Mesenchymal stem cell (in vitro differentiated cells and primary cell): ENCODE data around the gene GK.

Experiments used
- DNase-seq: peaks from one replicate; pipeline ENCODE4 v3.0.0-alpha.2; 2013
- H2AFZ ChIP-seq: one replicate; pipeline ENCODE4 v1.6.1; 2013; ENCODE audit warnings: low read depth, mild to moderate bottlenecking, control low read depth, inconsistent platforms, low read length, moderate library complexity
- H2AK5ac ChIP-seq: 2 replicates; pipeline ENCODE4 v1.6.1; 2013; ENCODE audit warnings: low read length, moderate library complexity, mild to moderate bottlenecking, inconsistent platforms; ENCODE audit not compliant: severe bottlenecking
- H2BK120ac ChIP-seq: one replicate; pipeline ENCODE4 v1.6.1; 2013; ENCODE audit warnings: low read depth, mild to moderate bottlenecking, inconsistent platforms, low read length, moderate library complexity
- H2BK12ac ChIP-seq, 2 experiments: one replicate each; pipeline ENCODE4 v1.6.1; 2013; ENCODE audit warnings: inconsistent platforms in 2 of 2, low read length in 2 of 2, mild to moderate bottlenecking in 2 of 2, moderate library complexity in 2 of 2, control low read depth in 1 of 2
- H2BK15ac ChIP-seq: one replicate; pipeline ENCODE4 v1.6.1; 2013; ENCODE audit warnings: mild to moderate bottlenecking, low read depth, inconsistent platforms; ENCODE audit not compliant: poor library complexity, severe bottlenecking
- H2BK5ac ChIP-seq: 2 replicates; pipeline ENCODE4 v1.6.1; 2013; ENCODE audit warnings: low read depth, mild to moderate bottlenecking, low read length, control low read depth, inconsistent platforms; ENCODE audit not compliant: poor library complexity, severe bottlenecking
- H3K14ac ChIP-seq, 2 experiments: one replicate each; pipeline ENCODE4 v1.6.1; 2013; ENCODE audit warnings: inconsistent platforms in 2 of 2, low read length in 2 of 2, control low read depth in 1 of 2, mild to moderate bottlenecking in 1 of 2, moderate library complexity in 1 of 2
- H3K18ac ChIP-seq, 2 experiments: one replicate each; pipeline ENCODE4 v1.6.1; 2013; ENCODE audit warnings: inconsistent platforms in 2 of 2, low read length in 2 of 2, control low read depth in 1 of 2, low read depth in 1 of 2, mild to moderate bottlenecking in 1 of 2
- H3K23ac ChIP-seq, 2 experiments: one replicate each; pipeline ENCODE4 v1.6.1; 2013; ENCODE audit warnings: inconsistent platforms in 2 of 2, low read length in 2 of 2, mild to moderate bottlenecking in 2 of 2, moderate library complexity in 2 of 2, control low read depth in 1 of 2
- H3K27ac ChIP-seq: 2 replicates; pipeline ENCODE4 v1.5.1; 2013; ENCODE audit warnings: mild to moderate bottlenecking, moderate library complexity, low read length, control low read depth, inconsistent platforms; ENCODE audit not compliant: poor library complexity, severe bottlenecking
- H3K27me3 ChIP-seq, 2 experiments: 2 replicates each; pipeline versions ENCODE4 v1.6.1 to v1.7.0; 2013; ENCODE audit warnings: low read length in 2 of 2, mild to moderate bottlenecking in 2 of 2, moderate library complexity in 2 of 2, control low read depth in 1 of 2, inconsistent platforms in 1 of 2; ENCODE audit not compliant: control insufficient read depth in 1 of 2, insufficient read depth in 1 of 2
- H3K36me3 ChIP-seq, 2 experiments: 2 replicates each; pipeline versions ENCODE4 v1.6.1 to v1.7.0; 2013; ENCODE audit warnings: low read length in 2 of 2, control low read depth in 1 of 2, inconsistent platforms in 1 of 2, low read depth in 1 of 2, mild to moderate bottlenecking in 1 of 2; ENCODE audit not compliant: insufficient read depth in 2 of 2, control insufficient read depth in 1 of 2
- H3K4ac ChIP-seq, 2 experiments: one replicate each; pipeline ENCODE4 v1.6.1; 2013; ENCODE audit warnings: inconsistent platforms in 2 of 2, low read length in 2 of 2, mild to moderate bottlenecking in 2 of 2, moderate library complexity in 2 of 2, control low read depth in 1 of 2, low read depth in 1 of 2
- H3K4me1 ChIP-seq: 2 replicates; pipeline ENCODE4 v1.6.1; 2013; ENCODE audit warnings: low read depth, low read length, control low read depth; ENCODE audit not compliant: control insufficient read depth, insufficient read depth
- H3K4me2 ChIP-seq: 2 replicates; pipeline ENCODE4 v1.6.1; 2013; ENCODE audit warnings: low read length, mild to moderate bottlenecking, inconsistent platforms; ENCODE audit not compliant: poor library complexity, severe bottlenecking
- H3K4me3 ChIP-seq, 2 experiments: 2 replicates each; pipeline versions ENCODE4 v1.5.1 to v1.7.0; 2013; ENCODE audit warnings: low read length in 2 of 2, mild to moderate bottlenecking in 2 of 2, control low read depth in 1 of 2, low read depth in 1 of 2; ENCODE audit not compliant: insufficient read depth in 1 of 2
- H3K79me1 ChIP-seq: replicated peaks from 2 replicates; pipeline ENCODE4 v1.6.1; 2013; ENCODE audit warnings: mild to moderate bottlenecking, control low read depth, low read length, inconsistent platforms; ENCODE audit not compliant: poor library complexity, severe bottlenecking
- H3K9ac ChIP-seq: 2 replicates; pipeline ENCODE4 v1.7.0; 2013; ENCODE audit warnings: mild to moderate bottlenecking, low read length, moderate library complexity
- H3K9me3 ChIP-seq: 2 replicates; pipeline ENCODE4 v1.7.0; 2013; ENCODE audit warnings: mild to moderate bottlenecking, low read length; ENCODE audit not compliant: control insufficient read depth
- H4K8ac ChIP-seq: one replicate; pipeline ENCODE4 v1.6.1; 2013; ENCODE audit warnings: inconsistent platforms, mild to moderate bottlenecking, low read length, moderate library complexity
- H4K91ac ChIP-seq: one replicate; pipeline ENCODE4 v1.6.1; 2013; ENCODE audit warnings: mild to moderate bottlenecking, low read length, inconsistent platforms
- WGBS: methylation state at CpG from one replicate; pipeline ENCODE4 v1.1.7; 2013; ENCODE audit warnings: mixed read lengths; 5-methylcytosine and 5-hydroxymethylcytosine counted together

The GK gene

DNA sequence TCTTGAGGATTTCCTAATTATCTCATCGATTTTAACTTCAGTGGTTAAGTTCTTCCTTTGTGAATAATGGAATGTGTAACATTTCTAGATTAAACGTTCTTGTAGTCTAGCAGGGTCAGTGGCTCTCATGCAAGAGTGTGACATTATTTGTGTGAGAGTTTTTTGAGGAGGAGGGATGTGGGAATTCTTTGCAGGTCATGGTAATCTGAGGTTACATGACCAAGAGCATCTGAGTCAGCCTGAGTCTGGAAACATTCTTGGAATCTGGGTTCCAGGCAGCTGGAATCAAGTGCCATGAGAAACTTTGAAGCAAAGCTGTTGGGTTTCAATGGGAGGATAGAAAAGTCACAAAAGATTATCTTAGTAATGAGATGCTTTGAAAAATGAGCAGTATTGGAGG is 49.5 kb downstream of the GK start:
- Histone ChIP-seq H3K23ac (no peak overlapping the region), H2AFZ (no peak overlapping the region), H3K14ac (no peak overlapping the region), H4K8ac (no peak overlapping the region), H3K4ac (no peak overlapping the region), H3K18ac (no peak overlapping the region), H3K36me3 (peaks cover 0 to 22% of the 10 kb centered on the region in 2 experiments), H3K79me1 (no peaks in the 10 kb centered on the region), H2BK5ac (no peak overlapping the region), H3K27ac (no peak overlapping the region), H2AK5ac (no peak overlapping the region), H4K91ac (no peak overlapping the region), H3K4me2 (no peak overlapping the region), H3K4me3 (no peak overlapping the region), H3K9me3 (no peaks in the 10 kb centered on the region), H2BK120ac (no peak overlapping the region), H3K27me3 (no peaks in the 10 kb centered on the region), H2BK15ac (no peak overlapping the region), H3K9ac (no peak overlapping the region), H2BK12ac (no peak overlapping the region), H3K4me1 (no peaks in the 10 kb centered on the region)
- DNase-seq, result peak; percentile 84
- WGBS, result 29% methylated on average over 2 of the region's 2 CpGs

GRCh38 chrX:30706216-30706775 is 53.1 kb downstream of the GK start:
- Histone ChIP-seq H3K4me2 (no peak overlapping the region), H3K4me3 (no peak overlapping the region), H2AK5ac (no peak overlapping the region), H3K18ac (no peak overlapping the region), H3K36me3 (peaks cover 0 to 30% of the 10 kb centered on the region in 2 experiments), H3K9ac (no peak overlapping the region), H2BK15ac (no peak overlapping the region), H3K27me3 (no peaks in the 10 kb centered on the region), H3K4ac (no peak overlapping the region), H3K4me1 (no peaks in the 10 kb centered on the region), H3K27ac (no peak overlapping the region), H3K9me3 (no peaks in the 10 kb centered on the region), H3K79me1 (no peaks in the 10 kb centered on the region), H3K14ac (no peak overlapping the region), H4K91ac (no peak overlapping the region), H2AFZ (no peak overlapping the region), H4K8ac (no peak overlapping the region), H2BK120ac (no peak overlapping the region), H2BK5ac (no peak overlapping the region), H2BK12ac (no peak overlapping the region), H3K23ac (no peak overlapping the region)
- WGBS, result 97% methylated on average over 2 of the region's 3 CpGs
- DNase-seq, result no peak

DNA sequence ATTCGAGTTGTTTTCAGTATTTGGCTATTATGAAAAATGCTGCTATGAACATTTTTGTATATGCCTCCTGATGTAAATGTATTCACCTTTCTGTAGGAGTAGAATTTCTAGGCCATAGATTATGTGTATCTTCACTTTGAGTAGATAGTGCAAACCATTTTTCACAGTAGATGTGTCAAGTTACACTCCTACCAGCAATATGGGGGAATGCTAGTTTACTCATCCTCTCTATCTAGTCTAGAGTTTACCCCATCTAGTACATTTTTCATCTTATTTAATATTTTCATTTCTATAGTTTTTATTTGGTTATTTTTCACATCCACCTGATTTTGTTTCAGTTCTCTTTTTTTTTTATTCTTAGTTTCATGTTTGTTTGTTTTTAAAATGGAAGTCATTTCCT is 59.0 kb downstream of the GK start:
- Histone ChIP-seq H4K8ac (no peak overlapping the region), H3K4me3 (no peak overlapping the region), H2AK5ac (no peak overlapping the region), H3K9me3 (no peaks in the 10 kb centered on the region), H3K79me1 (no peaks in the 10 kb centered on the region), H3K23ac (no peak overlapping the region), H3K14ac (no peak overlapping the region), H3K18ac (no peak overlapping the region), H3K4me1 (no peaks in the 10 kb centered on the region), H3K27ac (no peak overlapping the region), H3K36me3 (peaks cover 0 to 29% of the 10 kb centered on the region in 2 experiments), H3K9ac (no peak overlapping the region), H2BK12ac (no peak overlapping the region), H3K4me2 (no peak overlapping the region), H3K27me3 (no peaks in the 10 kb centered on the region), H2BK5ac (no peak overlapping the region), H3K4ac (no peak overlapping the region), H2AFZ (no peak overlapping the region), H4K91ac (no peak overlapping the region), H2BK15ac (no peak overlapping the region), H2BK120ac (no peak overlapping the region)
- no CpG with 5 or more reads among the region's 1 CpG for WGBS
- no peak for DNase-seq

DNA sequence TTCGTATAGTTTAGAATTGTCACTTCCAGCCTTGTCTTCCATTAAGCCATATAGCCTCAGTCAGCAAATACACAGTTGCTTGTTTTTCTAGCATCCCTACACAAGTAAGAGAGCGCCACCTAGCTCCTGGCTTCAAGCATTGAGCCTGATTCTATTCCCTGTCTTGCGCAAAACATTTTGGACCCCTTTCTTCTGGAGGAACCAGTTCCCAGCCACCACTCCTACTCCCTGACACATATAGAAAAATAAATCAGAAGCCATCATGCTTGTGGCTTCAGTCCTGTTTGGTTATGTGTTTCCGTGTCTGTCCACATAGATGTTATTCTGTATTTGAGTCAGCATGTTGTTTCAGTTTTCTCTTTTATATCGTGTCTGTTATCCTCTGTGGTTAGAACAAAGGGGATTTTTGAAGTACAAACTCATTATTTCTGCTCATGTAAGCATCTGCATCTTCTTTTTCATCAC is 59.9 kb downstream of the GK start:
- no peak overlapping the region for H3K4ac ChIP-seq
- WGBS, result 25% methylated on average over 4 of the region's 5 CpGs
- no peak overlapping the region for H2BK15ac ChIP-seq
- H3K36me3 ChIP-seq, result peaks cover 0 to 37% of the 10 kb centered on the region in 2 experiments
- H4K91ac ChIP-seq, result no peak overlapping the region
- no peak overlapping the region for H2BK5ac ChIP-seq
- no peak overlapping the region for H3K9ac ChIP-seq
- H3K4me2 ChIP-seq, result no peak overlapping the region
- H3K23ac ChIP-seq, result no peak overlapping the region
- no peak overlapping the region for H3K27ac ChIP-seq
- no peak overlapping the region for H2AK5ac ChIP-seq
- peak; percentile 61 for DNase-seq
- no peaks in the 10 kb centered on the region for H3K4me1 ChIP-seq
- no peak overlapping the region for H4K8ac ChIP-seq
- no peak overlapping the region for H3K4me3 ChIP-seq
- H2BK120ac ChIP-seq, result no peak overlapping the region
- H2AFZ ChIP-seq, result no peak overlapping the region
- no peak overlapping the region for H3K18ac ChIP-seq
- H3K9me3 ChIP-seq, result no peaks in the 10 kb centered on the region
- H3K79me1 ChIP-seq, result no peaks in the 10 kb centered on the region
- H2BK12ac ChIP-seq, result no peak overlapping the region
- no peak overlapping the region for H3K14ac ChIP-seq
- no peaks in the 10 kb centered on the region for H3K27me3 ChIP-seq
